ENCODE results near the gene PRDM1.

PRDM1 gene

GRCh38 chr6:106104941-106105340 is 18.8 kb downstream of the PRDM1 start:
- TF ChIP-seq TARDBP (IDR thresholded peaks at IDR 0.05) (no peak), NFRKB (IDR thresholded peaks at IDR 0.05) (no peak), FOXA1 (IDR thresholded peaks at IDR 0.05) (no peak), PKNOX1 (IDR thresholded peaks at IDR 0.05) (no peak), HDGF (IDR thresholded peaks at IDR 0.05; ENCODE audit: borderline replicate concordance) (no peak), ELF4 (IDR thresholded peaks at IDR 0.05) (no peak), ARNT (IDR thresholded peaks at IDR 0.05) (no peak)
- ChIA-PET POLR2A (no interaction called here), CTCF (interaction anchor here (1.6 kb wide), 1 partner anchor 19 kb away, joined by 3 read pairs; no protein-coding TSS in a partner anchor)
- DNase-seq (ENCODE audit: extremely low spot score), result no peak

GRCh38 chr6:106105493-106105892 is 19.4 kb downstream of the PRDM1 start:
- ChIA-PET POLR2A (no interaction called here), CTCF (interaction anchor here (1.6 kb wide), 1 partner anchor 20 kb away, joined by 3 read pairs; no protein-coding TSS in a partner anchor)
- DNase-seq (ENCODE audit: extremely low spot score), result no peak
- TF ChIP-seq SUZ12 (IDR thresholded peaks at IDR 0.05) (no peak), TARDBP (IDR thresholded peaks at IDR 0.05) (no peak)

- DNase-seq (ENCODE audit: extremely low spot score), result no peak
- TF ChIP-seq HDGF (IDR thresholded peaks at IDR 0.05; ENCODE audit: borderline replicate concordance), result no peak
- ChIA-PET POLR2A (no interaction called here), CTCF (interaction anchor here (1.6 kb wide), 1 partner anchor 21 kb away, joined by 3 read pairs; no protein-coding TSS in a partner anchor)
Measured at GRCh38 chr6:106106276-106107042, 20.3 kb downstream of the PRDM1 start.

GRCh38 chr6:106107043-106107613 is 21.0 kb downstream of the PRDM1 start:
- ChIA-PET CTCF (no interaction called here), POLR2A (no interaction called here)
- no peak for TF ChIP-seq CTBP1 (IDR thresholded peaks at IDR 0.05; ENCODE audit: borderline replicate concordance)
- TF ChIP-seq SUZ12 (IDR thresholded peaks at IDR 0.05), result no peak
- TF ChIP-seq LEF1 (IDR thresholded peaks at IDR 0.05; ENCODE audit: borderline replicate concordance), result no peak
- TF ChIP-seq SP1 (IDR thresholded peaks at IDR 0.05), result no peak
- TF ChIP-seq HDGF (IDR thresholded peaks at IDR 0.05; ENCODE audit: borderline replicate concordance), result no peak
- DNase-seq (ENCODE audit: extremely low spot score), result no peak

GRCh38 chr6:106108129-106108528 is 22.0 kb downstream of the PRDM1 start:
- TF ChIP-seq SP1 (IDR thresholded peaks at IDR 0.05), result no peak
- TF ChIP-seq TARDBP (IDR thresholded peaks at IDR 0.05), result no peak
- TF ChIP-seq ZNF384 (IDR thresholded peaks at IDR 0.05), result no peak
- no peak for TF ChIP-seq FOXM1 (IDR thresholded peaks at IDR 0.05; ENCODE audit: borderline replicate concordance)
- no peak for TF ChIP-seq ARNT (IDR thresholded peaks at IDR 0.05)
- TF ChIP-seq PKNOX1 (IDR thresholded peaks at IDR 0.05), result no peak
- TF ChIP-seq FOXA1 (IDR thresholded peaks at IDR 0.05), result no peak
- no peak for TF ChIP-seq LEF1 (IDR thresholded peaks at IDR 0.05; ENCODE audit: borderline replicate concordance)
- no peak for TF ChIP-seq FOXK2 (IDR thresholded peaks at IDR 0.05)
- no peak for TF ChIP-seq BHLHE40 (IDR thresholded peaks at IDR 0.05; ENCODE audit: borderline replicate concordance)
- no peak for TF ChIP-seq NFRKB (IDR thresholded peaks at IDR 0.05)
- TF ChIP-seq ELF4 (IDR thresholded peaks at IDR 0.05), result no peak
- no peak for TF ChIP-seq SUZ12 (IDR thresholded peaks at IDR 0.05)
- TF ChIP-seq HDGF (IDR thresholded peaks at IDR 0.05; ENCODE audit: borderline replicate concordance), result no peak
- TF ChIP-seq CTBP1 (IDR thresholded peaks at IDR 0.05; ENCODE audit: borderline replicate concordance), result no peak
- TF ChIP-seq L3MBTL2 (conservative IDR thresholded peaks at IDR 0.05), result no peak
- no peak for DNase-seq (ENCODE audit: extremely low spot score)
- CTCF ChIA-PET, result no interaction called here
- POLR2A ChIA-PET, result no interaction called here

GRCh38 chr6:106109029-106109428 is 22.9 kb downstream of the PRDM1 start:
- ChIA-PET CTCF (no interaction called here), POLR2A (no interaction called here)
- DNase-seq (ENCODE audit: extremely low spot score), result no peak
- TF ChIP-seq CTBP1 (IDR thresholded peaks at IDR 0.05; ENCODE audit: borderline replicate concordance) (no peak), ZNF384 (IDR thresholded peaks at IDR 0.05) (no peak), ARNT (IDR thresholded peaks at IDR 0.05) (no peak), SUZ12 (IDR thresholded peaks at IDR 0.05) (no peak), L3MBTL2 (conservative IDR thresholded peaks at IDR 0.05) (no peak), TARDBP (IDR thresholded peaks at IDR 0.05) (no peak), FOXK2 (IDR thresholded peaks at IDR 0.05) (no peak), HDGF (IDR thresholded peaks at IDR 0.05; ENCODE audit: borderline replicate concordance) (no peak), PKNOX1 (IDR thresholded peaks at IDR 0.05) (no peak), LEF1 (IDR thresholded peaks at IDR 0.05; ENCODE audit: borderline replicate concordance) (no peak), BHLHE40 (IDR thresholded peaks at IDR 0.05; ENCODE audit: borderline replicate concordance) (no peak), SP1 (IDR thresholded peaks at IDR 0.05) (no peak), FOXM1 (IDR thresholded peaks at IDR 0.05; ENCODE audit: borderline replicate concordance) (no peak)

Data from HEK293T (cell line).